SK-N-MC (cell line): ENCODE measurements around the gene P3H1.
"Not testable (repeated sequence)": the region's sequence is repeated elsewhere in the genome, so short reads cannot be mapped to it uniquely, and the experiment has no call there.

Experiments used
- EZH2 ChIP-seq: fragments of 200-600 bp; sonication (generic); IDR thresholded peaks from one replicate; pipeline ENCODE4 v1.6.1; 2017; ENCODE audit warnings: antibody characterized with exemption
- FOXP2 ChIP-seq: optimal IDR thresholded peaks from 2 replicates; pipeline ENCODE3; 2011; ENCODE audit warnings: mild to moderate bottlenecking, moderate library complexity; ENCODE audit not compliant: insufficient read depth; ENCODE audit errors: extremely low read length, control extremely low read depth
- POLR2AphosphoS5 ChIP-seq: IDR thresholded peaks from 2 replicates; pipeline ENCODE4 v1.6.1; 2012; ENCODE audit warnings: mild to moderate bottlenecking, low read depth, low read length, borderline replicate concordance

- TF ChIP-seq EZH2, POLR2AphosphoS5, FOXP2: not testable (repeated sequence)
Observed at GRCh38 chr1:42712808-42713207, 54.0 kb downstream of the P3H1 start.
